HG02588 (cell line): ENCODE measurements around the gene STXBP1.

Experiments used
- ATAC-seq: cut with Tn5 transposase; IDR thresholded peaks from one replicate; pipeline ENCODE4 v1.9.1; 2021; ENCODE audit warnings: mild to moderate bottlenecking, moderate library complexity; ENCODE audit not compliant: unreplicated experiment

Gene STXBP1

GRCh38 chr9:127711226-127711701 lies 99.2 kb downstream of the STXBP1 start:
- no peak for ATAC-seq

- ATAC-seq: no peak
Observed at GRCh38 chr9:127711831-127712274, 99.8 kb downstream of the STXBP1 start.

- no peak for ATAC-seq
Observed at GRCh38 chr9:127712371-127712770, 100.3 kb downstream of the STXBP1 start.

GRCh38 chr9:127712867-127713266 lies 100.8 kb downstream of the STXBP1 start:
- ATAC-seq: no peak

GRCh38 chr9:127714020-127714750 lies 102.1 kb downstream of the STXBP1 start:
- no peak for ATAC-seq

DNA sequence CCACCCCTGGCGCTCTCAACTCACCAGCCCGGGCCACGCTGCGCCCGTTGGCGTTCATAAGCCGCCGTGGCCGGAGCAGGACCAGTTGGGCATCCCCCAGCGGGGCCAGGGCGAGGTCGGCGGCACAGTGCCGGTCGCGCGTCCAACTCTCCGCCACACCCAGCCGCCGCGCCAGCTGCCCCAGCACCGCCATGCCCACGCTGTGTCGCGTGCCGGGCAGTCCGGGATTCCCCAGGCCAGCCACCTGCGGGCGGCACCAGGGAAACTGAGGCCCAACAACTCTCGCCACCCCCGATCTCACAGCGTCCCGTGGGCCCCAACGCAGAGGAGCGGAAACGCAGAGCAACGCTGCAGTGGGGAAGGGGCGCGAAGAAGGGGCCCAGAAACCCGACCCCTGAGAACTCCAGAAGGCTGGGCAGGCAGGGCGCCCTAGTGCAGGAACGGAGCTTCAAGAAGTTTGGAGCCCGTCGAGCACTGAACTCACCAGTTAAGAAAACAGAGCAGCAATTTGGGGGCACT lies 102.9 kb downstream of the STXBP1 start:
- no peak for ATAC-seq

DNA sequence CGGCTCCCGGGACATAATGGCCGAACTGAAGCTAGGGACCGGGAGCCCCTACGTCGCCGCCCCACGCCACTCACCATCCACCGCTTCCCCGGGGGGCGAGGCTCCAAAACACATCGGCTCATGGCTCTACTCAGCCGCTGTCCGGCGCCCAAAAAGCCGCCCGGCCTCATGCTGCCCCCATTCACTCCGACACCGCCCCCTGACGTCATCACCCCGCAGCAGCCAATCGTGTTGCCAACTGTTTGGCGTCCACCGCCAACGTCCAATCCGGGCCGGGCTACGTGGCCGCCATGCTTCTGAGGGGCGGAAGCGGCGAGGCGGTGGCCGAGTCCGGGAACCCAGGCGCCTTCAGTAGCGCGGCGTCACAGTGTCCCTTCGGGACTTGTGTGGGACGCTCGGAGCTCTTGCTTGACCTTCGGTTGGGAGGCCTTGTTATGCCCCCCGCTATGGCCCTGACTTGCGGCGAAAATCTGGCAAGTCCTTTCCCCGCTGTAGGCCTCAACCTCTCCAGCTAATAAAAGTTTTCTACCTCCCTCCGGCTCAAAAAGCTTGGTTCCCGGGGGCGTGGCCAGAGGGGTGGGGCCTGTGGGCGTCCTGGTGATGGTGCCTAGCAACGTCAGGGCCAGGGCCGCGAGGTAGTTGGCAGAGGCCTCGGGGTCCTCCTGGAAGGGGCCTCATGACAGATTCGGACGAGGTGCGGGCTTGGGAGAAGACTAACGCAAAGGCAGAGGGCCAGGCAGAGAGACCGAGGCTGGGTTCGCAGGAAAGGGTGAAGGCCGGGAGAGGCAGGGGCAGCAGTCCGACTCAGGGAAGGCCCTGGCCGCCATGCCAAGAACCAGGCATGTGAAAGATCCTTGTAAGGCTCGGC lies 103.6 kb downstream of the STXBP1 start, which contains the start of the genes PTRH1 and TTC16:
Gene PTRH1, minus strand, starts transcription at position 194 of the 868 bp plus-strand sequence. Its CDS starts 24 bp downstream, at position 170.
Gene TTC16, plus strand, starts transcription at position 610 of the 868 bp plus-strand sequence. Its CDS starts 67 bp downstream, at position 677.
- peak; percentile 90 for ATAC-seq

GRCh38 chr9:127716412-127716811 lies 104.3 kb downstream of the STXBP1 start:
- no peak for ATAC-seq

GRCh38 chr9:127717766-127718165 lies 105.7 kb downstream of the STXBP1 start:
- no peak for ATAC-seq

GRCh38 chr9:127720031-127720864 lies 108.2 kb downstream of the STXBP1 start:
- no peak for ATAC-seq

- ATAC-seq: no peak
Observed at GRCh38 chr9:127720865-127721227, 108.8 kb downstream of the STXBP1 start.

DNA sequence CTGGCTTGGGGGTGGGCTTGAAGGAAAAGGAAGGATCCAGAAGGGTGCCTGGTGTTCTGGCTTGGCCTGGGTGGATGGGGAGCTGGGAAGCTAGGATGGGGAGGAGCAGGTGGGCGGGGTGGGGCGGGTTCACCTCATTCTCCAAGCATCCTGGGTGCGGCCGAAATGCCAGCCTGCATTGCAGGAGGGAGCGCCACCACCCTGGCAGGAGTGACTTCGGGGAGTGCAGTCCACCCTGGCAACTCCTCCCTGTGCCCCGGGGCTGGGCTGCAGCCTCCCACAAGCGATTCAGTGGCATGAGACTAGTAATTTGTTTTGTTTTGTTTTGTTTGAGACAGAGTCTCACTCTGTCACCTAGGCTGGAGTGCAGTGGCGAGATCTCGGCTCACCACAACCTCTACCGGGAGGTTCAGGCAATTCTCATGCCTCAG lies 109.3 kb downstream of the STXBP1 start:
- ATAC-seq: no peak

- no peak for ATAC-seq
Observed at GRCh38 chr9:127722055-127722745, 110.1 kb downstream of the STXBP1 start.

DNA sequence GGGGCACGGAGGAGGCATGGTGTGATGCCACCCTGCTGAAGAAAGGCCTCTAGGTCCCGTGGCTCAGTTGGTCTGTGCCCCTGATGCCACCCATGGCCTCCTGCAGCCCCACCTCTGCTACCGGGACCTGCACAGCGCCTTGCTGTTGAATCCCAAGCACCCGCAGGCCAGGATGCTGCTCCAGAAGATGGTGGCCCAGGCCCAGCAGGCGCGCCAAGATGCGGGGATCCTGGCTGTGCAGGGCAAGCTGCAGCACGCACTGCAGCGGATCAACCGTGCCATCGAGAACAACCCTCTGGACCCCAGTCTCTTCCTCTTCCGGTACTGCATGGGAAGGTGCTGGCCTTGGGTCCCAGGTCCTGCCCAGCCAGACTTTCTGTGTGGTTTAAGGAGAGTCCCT lies 110.9 kb downstream of the STXBP1 start:
- no peak for ATAC-seq

DNA sequence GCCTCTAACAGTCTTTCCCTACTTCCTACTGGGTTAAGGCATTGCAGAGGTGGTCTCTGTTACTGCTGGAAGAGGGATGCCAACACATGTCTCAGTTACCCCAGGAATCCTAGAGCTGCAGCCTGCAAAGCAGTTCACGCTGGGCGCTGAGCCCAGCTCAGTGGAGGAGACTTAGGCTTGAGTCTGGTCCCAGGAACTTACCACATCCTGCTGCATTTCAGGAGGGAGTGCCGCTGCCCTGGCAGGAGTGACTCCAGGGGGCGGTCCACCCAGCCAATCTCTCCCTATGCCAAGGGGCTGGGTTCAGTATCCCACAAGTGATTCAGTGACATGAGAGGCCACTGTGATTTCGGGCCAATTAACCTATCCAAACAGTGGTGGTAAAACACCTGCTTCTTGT lies 111.4 kb downstream of the STXBP1 start:
- ATAC-seq: no peak

DNA sequence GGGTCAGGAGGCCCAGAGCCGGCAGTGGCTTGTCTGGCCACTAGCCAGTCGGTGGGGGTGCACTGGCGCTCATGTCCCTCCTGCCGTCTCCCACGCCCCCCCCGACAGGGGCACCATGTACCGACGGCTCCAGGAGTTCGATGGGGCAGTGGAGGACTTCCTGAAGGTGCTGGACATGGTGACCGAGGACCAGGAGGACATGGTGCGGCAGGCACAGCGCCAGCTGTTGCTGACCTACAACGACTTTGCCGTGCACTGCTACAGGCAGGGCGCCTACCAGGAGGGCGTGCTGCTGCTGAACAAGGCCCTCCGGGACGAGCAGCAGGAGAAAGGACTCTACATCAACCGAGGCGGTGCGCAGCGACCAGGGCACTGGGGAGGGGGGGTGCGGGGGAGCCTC lies 111.9 kb downstream of the STXBP1 start:
- no peak for ATAC-seq

GRCh38 chr9:127726871-127727270 lies 114.8 kb downstream of the STXBP1 start:
- ATAC-seq: no peak

DNA sequence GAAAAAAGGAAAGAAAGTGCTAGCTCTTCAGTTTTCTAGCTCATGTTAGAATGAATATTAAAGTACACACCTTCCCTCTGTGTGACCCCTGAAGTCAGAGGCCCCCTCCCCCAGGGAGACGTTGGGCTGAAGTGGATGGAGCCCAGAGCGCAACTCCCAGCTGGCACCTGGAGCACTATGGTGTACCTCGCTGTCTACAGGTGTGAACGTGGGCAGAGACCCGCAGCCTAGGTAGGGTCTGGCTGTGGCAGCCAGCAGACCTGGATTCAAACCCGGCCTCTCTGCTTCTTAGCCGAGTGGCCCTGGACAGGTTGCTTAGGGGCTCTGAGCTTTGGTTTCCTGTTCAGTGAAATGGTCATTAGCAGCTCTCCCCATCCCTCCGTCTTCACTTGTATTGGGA lies 116.7 kb downstream of the STXBP1 start:
- no peak for ATAC-seq

DNA sequence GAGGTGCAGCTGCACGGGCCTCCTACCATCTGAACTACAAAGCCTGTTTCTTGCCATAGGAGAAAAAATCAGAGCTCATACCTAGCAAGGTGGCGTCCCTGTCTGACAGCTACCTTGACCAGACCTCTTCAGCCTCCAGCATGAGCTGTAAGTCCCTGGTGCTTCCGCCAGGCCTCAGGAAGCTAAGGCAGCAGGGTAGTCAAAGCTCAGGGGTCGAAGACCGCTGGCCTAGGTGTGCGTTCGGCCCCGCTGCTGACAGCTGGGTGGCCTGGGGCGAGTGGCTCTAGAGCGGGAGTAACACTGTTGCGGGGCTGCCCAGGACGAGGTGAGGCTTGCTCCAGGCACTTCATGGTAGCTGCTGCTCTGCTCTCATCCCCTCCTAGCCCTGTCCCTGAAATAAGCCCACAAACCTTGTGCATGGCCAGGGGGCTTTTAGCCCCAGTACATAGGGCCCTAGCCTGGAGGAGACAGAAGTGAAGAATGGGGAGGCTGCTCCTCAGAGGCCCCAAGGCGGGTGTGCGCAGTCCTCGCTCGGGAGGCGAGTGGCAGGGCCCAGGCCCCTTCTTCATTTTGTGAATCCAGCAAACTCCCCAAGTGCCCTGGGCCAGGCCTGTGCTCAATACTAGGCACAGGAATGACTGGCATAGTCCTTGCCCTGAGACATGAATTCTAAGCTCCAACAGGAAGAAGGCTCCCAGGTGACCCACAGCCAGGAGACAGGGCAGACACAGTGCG lies 117.6 kb downstream of the STXBP1 start:
- ATAC-seq: no peak
